CD14-positive monocyte (primary cell): ENCODE results near the gene INPP4B. TPM values are rescaled to one million over a fixed set of nuclear protein-coding genes. Genes with fewer than 3 reads are reported as not detected.

ENCODE experiments used
- DNase-seq, 3 donors: peaks; one replicate each; pipeline ENCODE4 v3.0.0-alpha.2; 2011 to 2022
- H2AFZ ChIP-seq: 2 replicates; pipeline ENCODE4 v1.6.0; 2012; ENCODE audit warnings: mild to moderate bottlenecking, low read depth, low read length, inconsistent platforms; ENCODE audit not compliant: insufficient read depth, poor library complexity, severe bottlenecking
- H3K27ac ChIP-seq, 2 donors: 1 replicate in 1 of 2; 2 replicates in 1 of 2; pipeline ENCODE4 v1.5.1; 2012 to 2013; ENCODE audit warnings: low read length in 2 of 2, control low read depth in 1 of 2, inconsistent platforms in 1 of 2, low read depth in 1 of 2, mild to moderate bottlenecking in 1 of 2
- H3K27me3 ChIP-seq, 2 donors: one replicate each; pipeline versions ENCODE4 v1.6.0 to v1.6.1; 2011 to 2013; ENCODE audit warnings: low read length in 2 of 2; ENCODE audit not compliant: control insufficient read depth in 2 of 2, insufficient read depth in 2 of 2
- H3K36me3 ChIP-seq, 2 donors: replicated peaks in 1 of 2; 1 replicate in 1 of 2; 2 replicates in 1 of 2; pipeline versions ENCODE4 v1.5.1 to v1.6.1; 2012 to 2013; ENCODE audit warnings: low read length in 2 of 2, control low read depth in 1 of 2, inconsistent platforms in 1 of 2, mild to moderate bottlenecking in 1 of 2; ENCODE audit not compliant: insufficient read depth in 2 of 2, control insufficient read depth in 1 of 2
- H3K4me1 ChIP-seq, 2 donors: 1 replicate in 1 of 2; 2 replicates in 1 of 2; pipeline versions ENCODE4 v1.5.1 to v1.6.1; 2012 to 2013; ENCODE audit warnings: low read length in 2 of 2, control low read depth in 1 of 2, inconsistent platforms in 1 of 2, mild to moderate bottlenecking in 1 of 2, moderate library complexity in 1 of 2; ENCODE audit not compliant: insufficient read depth in 2 of 2, control insufficient read depth in 1 of 2
- H3K4me2 ChIP-seq: replicated peaks from 2 replicates; pipeline ENCODE3; 2012; ENCODE audit warnings: low read length, moderate library complexity, mild to moderate bottlenecking; ENCODE audit not compliant: poor library complexity, severe bottlenecking; ENCODE audit errors: extremely low read depth
- H3K4me3 ChIP-seq, 3 experiments: fragments of 200-600 bp in 1 of 3; sonication (generic) in 1 of 3; replicated peaks in 1 of 3; 1 replicate in 2 of 3; 2 replicates in 1 of 3; pipeline ENCODE4 v1.5.1; 2011 to 2013; ENCODE audit warnings: low read length in 3 of 3, mild to moderate bottlenecking in 3 of 3, control low read depth in 2 of 3, low read depth in 2 of 3, inconsistent platforms in 1 of 3, moderate library complexity in 1 of 3
- H3K79me2 ChIP-seq: 2 replicates; pipeline ENCODE4 v1.6.0; 2012; ENCODE audit warnings: mild to moderate bottlenecking, control low read depth, inconsistent platforms, low read length, moderate library complexity; ENCODE audit not compliant: insufficient read depth
- H3K9ac ChIP-seq: 2 replicates; pipeline ENCODE4 v1.6.0; 2017; ENCODE audit warnings: low read length, mild to moderate bottlenecking; ENCODE audit not compliant: insufficient read depth, poor library complexity, severe bottlenecking
- H3K9me3 ChIP-seq, 2 donors: replicated peaks in 1 of 2; 1 replicate in 1 of 2; 2 replicates in 1 of 2; pipeline versions ENCODE4 v1.5.1 to v1.6.1; 2012 to 2013; ENCODE audit warnings: low read length in 2 of 2, control low read depth in 1 of 2; ENCODE audit not compliant: control insufficient read depth in 1 of 2, insufficient read depth in 1 of 2
- H4K20me1 ChIP-seq: 2 replicates; pipeline ENCODE4 v1.6.0; 2012; ENCODE audit warnings: mild to moderate bottlenecking, low read length, control low read depth, moderate library complexity; ENCODE audit not compliant: insufficient read depth
- H3K27ac Mint-ChIP-seq, 7 donors: one replicate each; pipeline ENCODE4 v1.8.0; 2020; ENCODE audit warnings: mild to moderate bottlenecking in 7 of 7, mixed read lengths in 7 of 7, moderate library complexity in 6 of 7, inconsistent platforms in 2 of 7
- H3K27me3 Mint-ChIP-seq, 3 donors: one replicate each; pipeline ENCODE4 v1.8.0; 2021 to 2022; ENCODE audit warnings: low read depth in 3 of 3, mild to moderate bottlenecking in 3 of 3, mixed read lengths in 3 of 3, moderate library complexity in 3 of 3, inconsistent platforms in 1 of 3
- H3K36me3 Mint-ChIP-seq, 2 donors: one replicate each; pipeline ENCODE4 v1.8.0; 2020; ENCODE audit warnings: mixed read lengths in 2 of 2, inconsistent platforms in 1 of 2, mild to moderate bottlenecking in 1 of 2
- H3K4me1 Mint-ChIP-seq: one replicate; pipeline ENCODE4 v1.8.0; 2020; ENCODE audit warnings: mild to moderate bottlenecking, mixed read lengths
- H3K4me3 Mint-ChIP-seq, 2 donors: one replicate each; pipeline ENCODE4 v1.8.0; 2020; ENCODE audit warnings: mild to moderate bottlenecking in 2 of 2, mixed read lengths in 2 of 2, moderate library complexity in 1 of 2
- H3K9me3 Mint-ChIP-seq, 7 donors: one replicate each; pipeline ENCODE4 v1.8.0; 2020 to 2022; ENCODE audit warnings: mixed read lengths in 7 of 7, mild to moderate bottlenecking in 6 of 7, moderate library complexity in 6 of 7, inconsistent platforms in 2 of 7
- WGBS: methylation state at CpG from one replicate; pipeline ENCODE4 v1.1.5; 2013; ENCODE audit warnings: missing lambda C conversion rate; ENCODE audit not compliant: insufficient coverage; 5-methylcytosine and 5-hydroxymethylcytosine counted together
- intact Hi-C, 2 donors: fragments of 100-400 bp; cut with micrococcal nuclease; formaldehyde crosslinking; loops; one replicate each; pipeline versions ENCODE4 v1.15.0 to v1.15.1; 2023
- polyA plus RNA-seq, 3 donors: library from polyadenylated mRNA; depleted of rRNA in 1 of 3; unstranded in 2 of 3; stranded (reverse) in 1 of 3; fragments of 300-500 nt in 2 of 3; fragments of >200 nt in 1 of 3; fragmentation: Illumina TruSeq in 2 of 3; gene quantifications; 1 replicate in 2 of 3; 2 replicates in 1 of 3; pipeline ENCODE4 v1.2.3, GENCODE V29; 2012 to 2021
- TF ChIP-seq, protein P1 (sequence below): fragments of 200-600 bp; IDR thresholded peaks from one replicate; pipeline ENCODE4 v1.8.0; 2022; ENCODE audit warnings: antibody characterized with exemption, mild to moderate bottlenecking

Gene INPP4B
- polyA plus RNA-seq, 3 donors: 0.13 to 0.38 (median 0.22) TPM

- H3K27ac ChIP-seq: no peak overlapping the region
Observed at GRCh38 chr4:142705820-142706219, 140.3 kb downstream of the INPP4B start.

DNA sequence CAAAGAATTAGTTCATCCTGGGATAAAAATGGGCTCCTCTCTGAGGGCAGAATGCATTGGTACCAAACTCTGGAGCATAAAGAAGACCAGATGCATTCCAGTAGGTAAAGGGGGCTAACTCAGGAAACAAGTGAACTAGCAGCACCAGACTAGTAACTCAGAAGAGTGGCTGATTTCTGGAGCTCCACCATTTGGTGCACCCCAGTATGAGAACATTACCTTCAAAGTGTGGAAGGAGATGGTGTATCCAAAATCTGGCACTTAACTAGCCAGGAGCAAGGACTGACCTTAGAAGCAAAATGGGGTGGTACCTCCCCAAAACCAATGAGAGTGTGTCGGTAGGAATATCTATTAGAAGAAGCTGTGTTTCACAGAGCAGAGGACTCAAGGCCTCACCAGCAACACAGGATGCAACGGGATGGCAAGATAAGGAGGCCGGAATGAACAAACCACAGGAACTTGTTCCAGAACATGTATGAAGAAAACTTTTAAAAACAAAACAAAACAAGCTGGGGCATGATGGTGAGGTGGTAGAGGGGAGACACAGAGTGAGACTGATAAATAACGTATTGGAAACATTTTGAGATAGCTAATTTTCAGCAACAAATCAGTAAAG lies 142.3 kb downstream of the INPP4B start:
- H3K27me3 Mint-ChIP-seq: peaks cover 0 to 3% (median 0%) of the 10 kb centered on the region in 3 donors
- H3K9me3 Mint-ChIP-seq: peaks cover 0 to 11% (median 6%) of the 10 kb centered on the region in 7 donors
- Histone ChIP-seq H3K4me2 (no peak overlapping the region), H3K4me3 (no peak overlapping the region), H3K36me3 (no peaks in the 10 kb centered on the region), H4K20me1 (no peaks in the 10 kb centered on the region), H3K9me3 (peaks cover 7 to 12% of the 10 kb centered on the region in 2 donors), H3K79me2 (no peaks in the 10 kb centered on the region), H3K9ac (no peak overlapping the region), H3K4me1 (no peaks in the 10 kb centered on the region), H2AFZ (no peak overlapping the region), H3K27ac (no peak overlapping the region), H3K27me3 (no peaks in the 10 kb centered on the region)
- no peak overlapping the region for H3K4me3 Mint-ChIP-seq
- TF ChIP-seq, protein P1, sequence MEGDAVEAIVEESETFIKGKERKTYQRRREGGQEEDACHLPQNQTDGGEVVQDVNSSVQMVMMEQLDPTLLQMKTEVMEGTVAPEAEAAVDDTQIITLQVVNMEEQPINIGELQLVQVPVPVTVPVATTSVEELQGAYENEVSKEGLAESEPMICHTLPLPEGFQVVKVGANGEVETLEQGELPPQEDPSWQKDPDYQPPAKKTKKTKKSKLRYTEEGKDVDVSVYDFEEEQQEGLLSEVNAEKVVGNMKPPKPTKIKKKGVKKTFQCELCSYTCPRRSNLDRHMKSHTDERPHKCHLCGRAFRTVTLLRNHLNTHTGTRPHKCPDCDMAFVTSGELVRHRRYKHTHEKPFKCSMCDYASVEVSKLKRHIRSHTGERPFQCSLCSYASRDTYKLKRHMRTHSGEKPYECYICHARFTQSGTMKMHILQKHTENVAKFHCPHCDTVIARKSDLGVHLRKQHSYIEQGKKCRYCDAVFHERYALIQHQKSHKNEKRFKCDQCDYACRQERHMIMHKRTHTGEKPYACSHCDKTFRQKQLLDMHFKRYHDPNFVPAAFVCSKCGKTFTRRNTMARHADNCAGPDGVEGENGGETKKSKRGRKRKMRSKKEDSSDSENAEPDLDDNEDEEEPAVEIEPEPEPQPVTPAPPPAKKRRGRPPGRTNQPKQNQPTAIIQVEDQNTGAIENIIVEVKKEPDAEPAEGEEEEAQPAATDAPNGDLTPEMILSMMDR: no peak
- H3K4me1 Mint-ChIP-seq: peaks cover 2% of the 10 kb centered on the region
- WGBS: no CpG with 5 or more reads among the region's 4 CpGs
- intact Hi-C loops: no loop called here
- DNase-seq: no peak
- H3K27ac Mint-ChIP-seq: no peak overlapping the region
- H3K36me3 Mint-ChIP-seq: no peaks in the 10 kb centered on the region

More at GRCh38 chr4:142705820-142706219, 140.3 kb downstream of the INPP4B start:
- H3K4me1 Mint-ChIP-seq: peaks cover 2% of the 10 kb centered on the region
- H3K4me2 ChIP-seq: no peak overlapping the region
- H3K4me1 ChIP-seq: no peaks in the 10 kb centered on the region
- no peaks in the 10 kb centered on the region for H3K79me2 ChIP-seq
- no peak overlapping the region for H2AFZ ChIP-seq
- no peak overlapping the region for H3K27ac Mint-ChIP-seq
- peaks cover 9 to 16% of the 10 kb centered on the region in 2 donors for H3K9me3 ChIP-seq
- intact Hi-C loops: no loop called here
- peaks cover 4 to 16% (median 9%) of the 10 kb centered on the region in 7 donors for H3K9me3 Mint-ChIP-seq
- H3K27me3 ChIP-seq: no peaks in the 10 kb centered on the region
- H3K4me3 Mint-ChIP-seq: no peak overlapping the region
- no peaks in the 10 kb centered on the region for H4K20me1 ChIP-seq
- no peaks in the 10 kb centered on the region for H3K36me3 ChIP-seq
- no CpG with 5 or more reads among the region's 1 CpG for WGBS
- no peak overlapping the region for H3K4me3 ChIP-seq
- no peaks in the 10 kb centered on the region for H3K27me3 Mint-ChIP-seq
- no peak overlapping the region for H3K9ac ChIP-seq
- no peaks in the 10 kb centered on the region for H3K36me3 Mint-ChIP-seq
- TF ChIP-seq, protein P1: no peak
- no peak for DNase-seq
